Pericardium fibroblast (primary cell): Measurements from ENCODE around the gene LENEP. TPM values are rescaled to one million over a fixed set of nuclear protein-coding genes. Genes with fewer than 3 reads are reported as not detected.

ENCODE experiments used
- total RNA-seq: library from RNA; depleted of rRNA; stranded (reverse); fragments of >200 nt; gene quantifications from 2 replicates; pipeline ENCODE4 v1.2.3, GENCODE V29; 2015

Gene LENEP
- total RNA-seq = not detected in 2 replicates

GRCh38 chr1:154993572-154994268 lies at the start of gene LENEP:
Gene LENEP, plus strand, starts transcription at chr1:154993586. Its CDS starts 22 bp downstream, at chr1:154993608.

GRCh38 chr1:154955718-154956543 lies 37.5 kb upstream of the LENEP start, which contains the start of gene PBXIP1:
Gene PBXIP1, minus strand, starts transcription at chr1:154956099. Its CDS starts 2,378 bp downstream, at chr1:154953721.

GRCh38 chr1:154961207-154962155 lies 31.9 kb upstream of the LENEP start, which contains the start of gene PYGO2:
Gene PYGO2, minus strand, starts transcription at chr1:154961782. Its CDS starts 206 bp downstream, at chr1:154961576.

GRCh38 chr1:154970631-154971340 lies 22.6 kb upstream of the LENEP start, which contains the start of gene SHC1:
Gene SHC1, minus strand, starts transcription at chr1:154970747. Its CDS starts 221 bp downstream, at chr1:154970526.

GRCh38 chr1:154974102-154974807 lies 19.1 kb upstream of the LENEP start, which contains the start of gene CKS1B:
Gene CKS1B, plus strand, starts transcription at chr1:154974681. Its CDS starts 65 bp downstream, at chr1:154974746.

GRCh38 chr1:154982897-154983648 lies 10.3 kb upstream of the LENEP start, which contains the start of gene FLAD1:
Gene FLAD1, plus strand, starts transcription at chr1:154983344. Its CDS starts 351 bp downstream, at chr1:154983695.

GRCh38 chr1:155002464-155003226 lies 9.3 kb downstream of the LENEP start, which contains the start of gene ZBTB7B:
Gene ZBTB7B, plus strand, starts transcription at chr1:155002802. Its CDS starts 11,859 bp downstream, at chr1:155014661.

GRCh38 chr1:155033524-155033923 lies 40.1 kb downstream of the LENEP start, which contains the start of the genes DCST1 and DCST2:
Gene DCST1, plus strand, starts transcription at chr1:155033824. Its CDS starts 213 bp downstream, at chr1:155034037.
Gene DCST2, minus strand, starts transcription at chr1:155033781. Its CDS starts 80 bp downstream, at chr1:155033701.

Other genes starting within 250 kb of the LENEP start
- gene KCNN3, start 123.3 kb upstream of the LENEP start, total RNA-seq = 0.09 and 0.12 TPM in 2 replicates
- 6.3 and 12.3 TPM in 2 replicates for gene PMVK, start 56.9 kb upstream of the LENEP start, total RNA-seq
- 55.8 and 72.9 TPM in 2 replicates for gene PBXIP1, start 37.5 kb upstream of the LENEP start, total RNA-seq
- 11.3 and 18.2 TPM in 2 replicates for gene PYGO2, start 31.8 kb upstream of the LENEP start, total RNA-seq
- gene SHC1, start 22.8 kb upstream of the LENEP start, total RNA-seq = 188 and 214 TPM in 2 replicates
- 22.6 and 36.2 TPM in 2 replicates for gene CKS1B, start 18.9 kb upstream of the LENEP start, total RNA-seq
- 18.4 and 18.5 TPM in 2 replicates for gene FLAD1, start 10.2 kb upstream of the LENEP start, total RNA-seq
- 12.3 and 21.6 TPM in 2 replicates for gene ZBTB7B, start 9.2 kb downstream of the LENEP start, total RNA-seq
- not detected in 2 replicates for gene DCST2, start 40.2 kb downstream of the LENEP start, total RNA-seq
- gene DCST1, start 40.2 kb downstream of the LENEP start, total RNA-seq = not detected in 2 replicates
- 94.3 and 109 TPM in 2 replicates for gene ADAM15, start 57.7 kb downstream of the LENEP start, total RNA-seq
- gene EFNA4, start 70.2 kb downstream of the LENEP start, total RNA-seq = 7.9 and 9.1 TPM in 2 replicates
- 2.3 and 4.9 TPM in 2 replicates for gene EFNA3, start 85.3 kb downstream of the LENEP start, total RNA-seq
- 3.6 and 10.2 TPM in 2 replicates for gene EFNA1, start 134.3 kb downstream of the LENEP start, total RNA-seq
- gene SLC50A1, start 142.3 kb downstream of the LENEP start, total RNA-seq = 34.8 and 37.5 TPM in 2 replicates
- 35.0 and 39.2 TPM in 2 replicates for gene DPM3, start 146.9 kb downstream of the LENEP start, total RNA-seq
- gene KRTCAP2, start 179.7 kb downstream of the LENEP start, total RNA-seq = 149 and 159 TPM in 2 replicates
- gene TRIM46, start 180.3 kb downstream of the LENEP start, total RNA-seq = 1.1 and 1.3 TPM in 2 replicates
- 23.6 and 32.7 TPM in 2 replicates for gene THBS3, start 214.3 kb downstream of the LENEP start, total RNA-seq
- gene MTX1, start 215.1 kb downstream of the LENEP start, total RNA-seq = 48.7 and 61.6 TPM in 2 replicates